GM12873 (cell line): ENCODE data around the gene VNN1.

Source experiments
- TF ChIP-seq, protein P1 (sequence below): IDR thresholded peaks from 2 replicates; pipeline ENCODE4 v1.5.1; 2012; ENCODE audit warnings: low read depth, mild to moderate bottlenecking, moderate library complexity, low read length, control low read depth; ENCODE audit not compliant: insufficient read depth; ENCODE audit errors: missing control alignments

Gene VNN1

GRCh38 chr6:132687306-132687705 is 26.5 kb downstream of the VNN1 start:
- TF ChIP-seq, protein P1, sequence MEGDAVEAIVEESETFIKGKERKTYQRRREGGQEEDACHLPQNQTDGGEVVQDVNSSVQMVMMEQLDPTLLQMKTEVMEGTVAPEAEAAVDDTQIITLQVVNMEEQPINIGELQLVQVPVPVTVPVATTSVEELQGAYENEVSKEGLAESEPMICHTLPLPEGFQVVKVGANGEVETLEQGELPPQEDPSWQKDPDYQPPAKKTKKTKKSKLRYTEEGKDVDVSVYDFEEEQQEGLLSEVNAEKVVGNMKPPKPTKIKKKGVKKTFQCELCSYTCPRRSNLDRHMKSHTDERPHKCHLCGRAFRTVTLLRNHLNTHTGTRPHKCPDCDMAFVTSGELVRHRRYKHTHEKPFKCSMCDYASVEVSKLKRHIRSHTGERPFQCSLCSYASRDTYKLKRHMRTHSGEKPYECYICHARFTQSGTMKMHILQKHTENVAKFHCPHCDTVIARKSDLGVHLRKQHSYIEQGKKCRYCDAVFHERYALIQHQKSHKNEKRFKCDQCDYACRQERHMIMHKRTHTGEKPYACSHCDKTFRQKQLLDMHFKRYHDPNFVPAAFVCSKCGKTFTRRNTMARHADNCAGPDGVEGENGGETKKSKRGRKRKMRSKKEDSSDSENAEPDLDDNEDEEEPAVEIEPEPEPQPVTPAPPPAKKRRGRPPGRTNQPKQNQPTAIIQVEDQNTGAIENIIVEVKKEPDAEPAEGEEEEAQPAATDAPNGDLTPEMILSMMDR = no peak

- TF ChIP-seq, protein P1 = no peak
Observed at GRCh38 chr6:132686531-132686930, 27.3 kb downstream of the VNN1 start.

GRCh38 chr6:132685009-132685408 is 28.8 kb downstream of the VNN1 start:
- TF ChIP-seq, protein P1 = no peak

DNA sequence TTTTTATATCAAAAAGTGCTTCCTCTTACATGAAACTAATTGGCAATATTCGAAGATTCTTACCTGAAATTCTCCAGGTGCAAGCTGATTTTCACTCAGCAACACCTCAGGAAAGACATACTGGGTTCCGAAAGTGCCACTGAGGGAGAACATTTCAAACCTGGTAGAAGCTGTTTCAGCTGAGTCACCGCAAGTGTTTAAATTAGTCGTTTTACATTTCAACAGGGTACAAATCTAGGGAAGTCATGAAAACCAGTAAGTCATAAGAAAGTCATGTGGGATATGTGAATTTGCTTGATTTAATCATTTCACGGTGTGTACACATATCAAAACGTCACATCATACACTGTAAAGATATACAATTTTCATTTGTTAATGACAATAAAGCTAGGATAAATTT is 29.6 kb downstream of the VNN1 start:
- TF ChIP-seq, protein P1 = no peak

- TF ChIP-seq, protein P1 = no peak
Observed at GRCh38 chr6:132683543-132683942, 30.3 kb downstream of the VNN1 start.

GRCh38 chr6:132675749-132676148 is 38.1 kb downstream of the VNN1 start:
- TF ChIP-seq, protein P1 = no peak

DNA sequence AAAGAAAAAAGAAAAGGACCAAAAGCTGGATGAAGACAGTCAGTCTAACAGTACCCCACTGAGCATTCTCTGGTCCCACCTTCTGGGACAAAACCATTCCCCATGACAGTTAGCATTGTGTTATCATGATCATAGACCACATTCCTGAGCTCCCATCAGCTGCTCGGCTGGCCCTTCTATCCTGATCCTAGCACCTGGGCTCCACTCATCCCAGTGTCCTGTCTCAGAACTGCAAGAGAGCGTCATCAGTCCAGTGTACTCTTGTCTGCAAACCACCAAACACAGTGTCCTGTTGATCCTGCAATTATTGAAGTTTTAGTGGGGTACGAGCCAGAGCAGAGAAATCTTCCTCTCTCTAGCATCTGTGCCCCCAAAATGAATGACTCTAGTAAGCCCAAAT is 38.9 kb downstream of the VNN1 start:
- TF ChIP-seq, protein P1 = no peak
